Calu3 (cell line): ENCODE data around the gene SPOCD1. TPM values are rescaled to one million over a fixed set of nuclear protein-coding genes. Genes with fewer than 3 reads are reported as not detected.

ENCODE experiments used
- BruUV-seq: library from RNA; stranded (reverse); fragments of 400-500 nt; replicated peaks from 2 replicates; lab custom pipeline; 2021; lab: Mats Ljungman, UMichigan
- CTCF ChIA-PET: fragments of 300-600 bp; sonication (Branson Sonifier 250); formaldehyde crosslinking; loops from one replicate; lab custom pipeline; 2022; ENCODE audit warnings: antibody characterized with exemption; lab: Charles Lee
- DNase-seq: peaks from one replicate; pipeline ENCODE4 v3.0.0; 2022
- H3K27ac Mint-ChIP-seq: one replicate; pipeline ENCODE4 v1.8.0; 2022; ENCODE audit warnings: mixed read lengths; ENCODE audit not compliant: unreplicated experiment
- H3K27me3 Mint-ChIP-seq: one replicate; pipeline ENCODE4 v1.8.0; 2022; ENCODE audit warnings: mixed read lengths; ENCODE audit not compliant: unreplicated experiment
- H3K36me3 Mint-ChIP-seq: one replicate; pipeline ENCODE4 v1.8.0; 2022; ENCODE audit warnings: mild to moderate bottlenecking, moderate library complexity, mixed read lengths; ENCODE audit not compliant: insufficient read depth, unreplicated experiment
- H3K4me1 Mint-ChIP-seq: one replicate; pipeline ENCODE4 v1.8.0; 2022; ENCODE audit warnings: mild to moderate bottlenecking, low read depth, mixed read lengths; ENCODE audit not compliant: unreplicated experiment
- H3K4me3 Mint-ChIP-seq: one replicate; pipeline ENCODE4 v1.8.0; 2022; ENCODE audit warnings: mild to moderate bottlenecking, low read depth, moderate library complexity, mixed read lengths; ENCODE audit not compliant: unreplicated experiment
- H3K9me3 Mint-ChIP-seq: one replicate; pipeline ENCODE4 v1.8.0; 2022; ENCODE audit warnings: low read depth, mixed read lengths; ENCODE audit not compliant: unreplicated experiment
- intact Hi-C: fragments of 100-400 bp; cut with micrococcal nuclease; formaldehyde crosslinking; loops from one replicate; pipeline ENCODE4 v1.10.0; 2022; ENCODE audit not compliant: unreplicated experiment
- total RNA-seq: library from RNA; stranded (reverse); gene quantifications from 2 replicates; pipeline ENCODE4 v1.2.3, GENCODE V29; 2022
- TF ChIP-seq, protein P1 (sequence below): fragments of 200-600 bp; IDR thresholded peaks from one replicate; pipeline ENCODE4 v1.8.0; 2022; ENCODE audit warnings: antibody characterized with exemption; ENCODE audit not compliant: unreplicated experiment

SPOCD1 gene
- total RNA-seq, 1 experiment from 2014 or later: 6.3 TPM

DNA sequence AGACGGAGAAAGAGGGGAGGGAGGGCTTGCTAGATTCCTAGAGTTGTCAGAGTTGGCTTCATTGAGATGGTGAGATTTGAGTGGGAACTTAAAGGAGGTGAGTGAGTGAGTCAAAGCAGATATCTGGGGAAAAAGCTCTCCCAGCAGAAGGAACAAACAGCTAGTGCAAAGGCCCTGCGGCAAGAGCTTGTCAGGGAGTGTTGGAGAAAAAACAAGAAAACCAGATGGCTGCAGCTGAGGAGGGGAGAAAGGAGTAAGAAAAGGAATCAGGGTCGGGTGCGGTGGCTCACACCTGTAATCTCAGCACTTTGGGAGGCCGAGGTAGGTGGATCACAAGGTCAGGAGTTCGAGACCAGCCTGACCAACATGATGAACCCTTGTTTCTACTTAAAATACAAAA lies 40.3 kb upstream of the SPOCD1 start:
- H3K27ac Mint-ChIP-seq: no peak overlapping the region
- no peaks in the 10 kb centered on the region for H3K4me1 Mint-ChIP-seq
- no peaks in the 10 kb centered on the region for H3K27me3 Mint-ChIP-seq
- TF ChIP-seq, protein P1, sequence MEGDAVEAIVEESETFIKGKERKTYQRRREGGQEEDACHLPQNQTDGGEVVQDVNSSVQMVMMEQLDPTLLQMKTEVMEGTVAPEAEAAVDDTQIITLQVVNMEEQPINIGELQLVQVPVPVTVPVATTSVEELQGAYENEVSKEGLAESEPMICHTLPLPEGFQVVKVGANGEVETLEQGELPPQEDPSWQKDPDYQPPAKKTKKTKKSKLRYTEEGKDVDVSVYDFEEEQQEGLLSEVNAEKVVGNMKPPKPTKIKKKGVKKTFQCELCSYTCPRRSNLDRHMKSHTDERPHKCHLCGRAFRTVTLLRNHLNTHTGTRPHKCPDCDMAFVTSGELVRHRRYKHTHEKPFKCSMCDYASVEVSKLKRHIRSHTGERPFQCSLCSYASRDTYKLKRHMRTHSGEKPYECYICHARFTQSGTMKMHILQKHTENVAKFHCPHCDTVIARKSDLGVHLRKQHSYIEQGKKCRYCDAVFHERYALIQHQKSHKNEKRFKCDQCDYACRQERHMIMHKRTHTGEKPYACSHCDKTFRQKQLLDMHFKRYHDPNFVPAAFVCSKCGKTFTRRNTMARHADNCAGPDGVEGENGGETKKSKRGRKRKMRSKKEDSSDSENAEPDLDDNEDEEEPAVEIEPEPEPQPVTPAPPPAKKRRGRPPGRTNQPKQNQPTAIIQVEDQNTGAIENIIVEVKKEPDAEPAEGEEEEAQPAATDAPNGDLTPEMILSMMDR: no peak
- no peak for DNase-seq
- BruUV-seq: no TSS peak
- intact Hi-C loops: no loop called here
- H3K36me3 Mint-ChIP-seq: no peaks in the 10 kb centered on the region
- no peaks in the 10 kb centered on the region for H3K9me3 Mint-ChIP-seq
- no peak overlapping the region for H3K4me3 Mint-ChIP-seq
- CTCF ChIA-PET: interaction anchor here (0.7 kb wide), 1 partner anchor 50 kb away, joined by 4 read pairs; no protein-coding TSS in a partner anchor

DNA sequence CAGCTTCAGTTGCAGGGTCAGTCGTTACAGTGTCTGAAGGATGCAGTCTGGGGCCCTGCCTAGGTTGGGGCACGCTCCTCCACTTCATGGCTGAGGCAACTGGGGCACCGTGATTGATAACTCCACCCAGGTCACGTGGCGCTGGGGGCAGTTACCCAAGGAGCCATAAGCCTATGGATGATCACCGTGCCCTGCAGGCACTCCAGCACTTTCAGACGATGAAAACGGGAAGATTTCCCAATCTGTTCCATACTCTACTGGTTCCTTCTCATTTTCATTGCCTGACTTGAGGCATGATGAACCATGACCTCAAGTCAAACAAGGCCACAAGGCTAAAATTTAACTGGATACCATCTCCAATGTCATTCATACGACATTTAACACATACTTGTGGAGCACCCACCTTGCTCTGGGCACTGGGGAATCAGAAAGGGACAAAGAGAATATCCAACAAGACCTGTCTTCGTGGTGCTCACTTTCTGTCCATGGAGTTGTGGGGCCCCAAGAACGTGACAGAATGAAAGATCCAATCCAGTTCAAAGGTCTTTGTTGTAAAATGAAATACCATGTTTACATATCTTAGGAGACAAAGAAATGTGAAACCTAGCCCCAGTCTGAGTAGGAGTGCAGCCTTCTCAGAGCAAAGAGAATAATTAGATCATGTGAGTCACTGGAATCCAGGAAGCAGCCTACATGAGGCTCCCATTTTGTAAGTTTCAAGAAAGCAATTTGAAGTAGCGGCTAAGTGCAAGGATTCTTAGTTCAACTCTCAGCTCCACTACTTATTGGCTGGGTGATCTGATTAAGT lies 39.4 kb upstream of the SPOCD1 start:
- Mint-ChIP-seq H3K9me3 (no peaks in the 10 kb centered on the region), H3K27me3 (no peaks in the 10 kb centered on the region), H3K4me1 (no peaks in the 10 kb centered on the region), H3K36me3 (no peaks in the 10 kb centered on the region), H3K27ac (no peak overlapping the region), H3K4me3 (no peak overlapping the region)
- BruUV-seq: no TSS peak
- CTCF ChIA-PET: no interaction called here
- intact Hi-C loops: no loop called here
- no peak for DNase-seq
- TF ChIP-seq, protein P1: no peak

DNA sequence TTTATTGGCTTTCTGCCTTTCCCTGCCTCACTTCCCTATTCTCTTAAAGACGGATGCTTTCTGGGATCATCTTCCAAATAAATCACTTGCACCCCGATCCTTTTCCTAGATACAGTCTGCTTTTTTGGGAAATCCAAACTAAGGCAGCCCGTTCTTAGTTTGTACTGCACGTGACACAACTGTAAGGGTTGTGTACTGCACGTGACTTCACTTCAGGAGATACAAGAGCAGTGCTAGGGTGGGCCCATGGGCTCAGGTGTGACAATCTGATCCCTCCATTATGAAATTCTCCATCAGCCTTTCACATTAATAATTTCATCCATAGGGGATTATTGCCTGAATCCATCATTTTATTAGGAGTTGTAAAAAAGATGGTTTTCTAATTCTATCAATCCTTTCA lies 33.8 kb upstream of the SPOCD1 start:
- Mint-ChIP-seq H3K4me1 (no peaks in the 10 kb centered on the region), H3K9me3 (no peaks in the 10 kb centered on the region), H3K4me3 (no peak overlapping the region), H3K36me3 (no peaks in the 10 kb centered on the region), H3K27me3 (no peaks in the 10 kb centered on the region), H3K27ac (no peak overlapping the region)
- TF ChIP-seq, protein P1: no peak
- intact Hi-C loops: no loop called here
- no TSS peak for BruUV-seq
- CTCF ChIA-PET: no interaction called here
- no peak for DNase-seq

DNA sequence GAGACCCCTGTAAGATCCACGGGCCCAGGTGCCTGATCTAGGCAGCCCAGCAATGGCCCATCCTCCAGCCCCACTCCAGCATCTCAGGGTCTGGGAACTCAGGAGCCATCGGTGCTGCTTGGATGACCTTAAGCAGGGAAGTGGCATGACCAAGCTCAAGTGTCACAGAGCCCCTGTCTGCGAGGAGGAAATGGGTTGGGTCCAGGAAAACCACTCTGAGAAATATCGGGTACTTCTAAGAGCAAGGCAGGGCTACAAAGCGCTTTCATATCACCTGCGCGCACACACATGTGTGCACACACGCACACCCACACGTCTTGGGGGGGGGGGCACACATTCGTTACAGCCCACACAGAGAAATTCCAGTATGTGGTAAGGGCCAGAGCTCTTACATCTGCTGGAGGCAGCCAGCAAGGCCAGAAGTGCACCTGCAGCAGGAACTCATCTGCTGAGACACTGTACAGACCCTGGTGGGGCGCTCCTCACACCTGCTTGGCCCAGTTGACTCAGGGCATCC lies 32.6 kb upstream of the SPOCD1 start:
- H3K27ac Mint-ChIP-seq: no peak overlapping the region
- no peak for DNase-seq
- H3K27me3 Mint-ChIP-seq: no peaks in the 10 kb centered on the region
- no TSS peak for BruUV-seq
- H3K9me3 Mint-ChIP-seq: no peaks in the 10 kb centered on the region
- no peak overlapping the region for H3K4me3 Mint-ChIP-seq
- CTCF ChIA-PET: interaction anchor here (0.6 kb wide), 1 partner anchor 96 kb away, joined by 5 read pairs; no protein-coding TSS in a partner anchor
- H3K4me1 Mint-ChIP-seq: peaks cover 4% of the 10 kb centered on the region
- TF ChIP-seq, protein P1: no peak
- H3K36me3 Mint-ChIP-seq: no peaks in the 10 kb centered on the region
- intact Hi-C loops: no loop called here
